Activated T-cell treated with anti-CD3 and anti-CD28 coated beads, Interleukin-2, amount 50 U/mL, for 24 hours (primary cell): ENCODE data around the gene PRR5L.

Experiments
- DNase-seq: peaks from one replicate; pipeline ENCODE4 v3.0.0-alpha.2; 2020
- H3K27ac Mint-ChIP-seq: 2 replicates; pipeline ENCODE4 v1.8.0; 2020; ENCODE audit warnings: mild to moderate bottlenecking, mixed read lengths
- H3K27me3 Mint-ChIP-seq: 2 replicates; pipeline ENCODE4 v1.8.0; 2020; ENCODE audit warnings: mixed read lengths
- H3K36me3 Mint-ChIP-seq: 2 replicates; pipeline ENCODE4 v1.8.0; 2020; ENCODE audit warnings: low read depth, mixed read lengths
- H3K4me1 Mint-ChIP-seq: 2 replicates; pipeline ENCODE4 v1.8.0; 2020; ENCODE audit warnings: low read depth, mixed read lengths
- H3K4me3 Mint-ChIP-seq: 2 replicates; pipeline ENCODE4 v1.8.0; 2020; ENCODE audit warnings: mild to moderate bottlenecking, moderate library complexity, mixed read lengths
- H3K9me3 Mint-ChIP-seq: 2 replicates; pipeline ENCODE4 v1.8.0; 2020; ENCODE audit warnings: mixed read lengths

PRR5L gene

DNA sequence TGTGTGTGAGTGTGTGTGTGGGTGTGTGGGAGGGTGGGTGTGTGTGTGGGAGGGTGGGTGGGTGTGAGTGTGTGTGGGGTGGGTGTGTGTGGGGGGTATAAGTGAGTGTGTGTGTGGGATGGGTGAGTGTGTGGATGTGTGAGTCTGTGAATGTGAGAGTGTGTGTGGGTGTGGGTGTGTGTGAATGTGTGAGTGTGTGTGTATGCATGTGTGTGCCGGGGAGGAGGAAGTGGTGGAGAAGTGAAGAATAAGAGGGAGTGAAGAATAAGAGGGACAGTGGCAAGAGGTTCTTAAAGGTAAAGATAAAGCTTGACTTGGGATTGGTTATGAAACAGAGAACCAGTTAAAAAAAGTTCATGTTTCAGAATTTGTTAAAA lies 54.0 kb downstream of the PRR5L start:
- DNase-seq, result no peak
- peaks cover 22% of the 10 kb centered on the region for H3K27me3 Mint-ChIP-seq
- H3K27ac Mint-ChIP-seq, result no peak overlapping the region
- no peak overlapping the region for H3K4me3 Mint-ChIP-seq
- peaks cover 59% of the 10 kb centered on the region for H3K4me1 Mint-ChIP-seq
- H3K9me3 Mint-ChIP-seq, result no peaks in the 10 kb centered on the region
- H3K36me3 Mint-ChIP-seq, result no peaks in the 10 kb centered on the region

DNA sequence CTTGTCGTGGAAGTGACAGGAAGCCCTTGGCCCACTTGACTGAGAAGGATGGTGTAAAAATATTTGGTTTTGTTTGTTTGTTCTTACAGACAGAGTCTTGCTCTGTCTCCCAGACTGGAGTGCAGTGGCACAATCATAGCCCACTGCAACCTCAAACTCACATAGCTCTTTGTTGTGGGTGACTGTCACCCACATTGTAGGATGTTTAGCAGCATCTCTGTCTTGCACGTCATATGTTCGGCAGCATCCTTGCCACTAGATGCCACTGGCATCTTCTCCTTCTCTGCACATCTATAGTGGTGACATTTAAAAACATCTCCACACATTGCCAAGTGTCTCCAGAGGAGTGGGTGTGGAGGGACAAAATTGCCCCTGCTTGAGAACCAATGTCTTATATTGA lies 56.8 kb downstream of the PRR5L start:
- Mint-ChIP-seq H3K4me1 (peaks cover 68% of the 10 kb centered on the region), H3K4me3 (no peak overlapping the region)

DNA sequence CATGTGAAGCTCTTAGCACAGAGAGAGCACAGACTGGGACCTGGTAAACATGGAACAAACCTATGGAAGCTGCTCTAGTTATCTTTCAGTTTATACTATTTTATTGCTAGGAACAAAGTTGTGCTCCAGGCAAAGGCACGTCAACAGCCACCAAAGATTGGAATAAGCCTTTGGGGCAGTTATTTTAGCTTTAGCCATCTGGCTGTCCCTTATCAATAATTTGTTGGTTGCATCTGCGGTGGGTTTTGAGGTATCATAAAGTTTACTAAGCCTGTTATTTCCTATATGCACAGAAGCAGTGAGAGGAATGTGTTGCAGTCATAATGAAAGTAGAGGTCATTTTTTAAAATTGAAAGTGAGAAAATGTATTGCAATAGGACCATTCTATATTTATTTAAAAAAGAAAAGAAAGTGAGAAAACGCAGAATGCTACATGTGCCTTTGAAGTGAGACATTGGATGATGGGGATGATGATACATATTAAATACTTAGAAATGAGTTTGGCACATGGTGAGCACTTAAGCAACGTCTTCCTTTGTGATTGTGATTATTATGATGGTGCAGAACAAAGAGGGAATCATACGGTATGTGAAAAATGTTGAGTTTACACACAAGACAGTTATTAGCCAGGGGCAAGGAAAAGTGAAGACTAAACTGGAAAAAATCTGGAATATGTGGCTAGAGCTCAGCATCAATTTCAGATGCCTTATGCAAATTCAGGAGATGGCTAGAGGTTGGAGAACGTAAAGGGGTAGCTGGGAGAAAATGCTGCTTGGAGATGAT lies 58.3 kb downstream of the PRR5L start:
- H3K4me1 Mint-ChIP-seq, result peaks cover 66% of the 10 kb centered on the region

More for the DNA sequence above, 56.8 kb downstream of the PRR5L start:
- no peak for DNase-seq
- H3K27ac Mint-ChIP-seq, result no peak overlapping the region
- H3K36me3 Mint-ChIP-seq, result no peaks in the 10 kb centered on the region
- H3K9me3 Mint-ChIP-seq, result no peaks in the 10 kb centered on the region
- peaks cover 22% of the 10 kb centered on the region for H3K27me3 Mint-ChIP-seq

DNA sequence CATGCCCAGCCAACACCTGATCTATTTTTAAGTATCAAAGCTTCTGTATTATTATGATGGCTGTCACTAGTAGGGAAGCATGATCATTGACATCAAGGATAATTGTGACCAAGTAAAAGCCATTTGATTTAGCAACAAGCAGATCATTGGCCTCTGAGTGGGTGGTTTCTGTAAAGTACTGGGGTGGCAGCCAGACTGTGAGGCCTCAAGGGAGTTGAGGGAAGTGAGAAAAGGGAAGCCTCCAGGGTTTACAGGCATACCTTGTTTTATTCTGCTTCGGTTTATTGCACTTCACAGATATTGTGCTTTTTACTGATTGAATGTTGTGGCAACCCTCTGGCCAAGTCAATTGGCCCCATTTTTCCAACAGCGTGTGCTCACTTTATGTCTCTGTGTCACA lies 60.1 kb downstream of the PRR5L start:
- H3K27ac Mint-ChIP-seq, result no peak overlapping the region
- peaks cover 69% of the 10 kb centered on the region for H3K4me1 Mint-ChIP-seq
- H3K27me3 Mint-ChIP-seq, result peaks cover 32% of the 10 kb centered on the region
- H3K36me3 Mint-ChIP-seq, result no peaks in the 10 kb centered on the region
- no peak overlapping the region for H3K4me3 Mint-ChIP-seq
- no peaks in the 10 kb centered on the region for H3K9me3 Mint-ChIP-seq
- no peak for DNase-seq

More for the DNA sequence above, 58.3 kb downstream of the PRR5L start:
- no peak overlapping the region for H3K4me3 Mint-ChIP-seq
- H3K27ac Mint-ChIP-seq, result peak overlapping the region; percentile 74
- no peaks in the 10 kb centered on the region for H3K36me3 Mint-ChIP-seq
- peaks cover 32% of the 10 kb centered on the region for H3K27me3 Mint-ChIP-seq
- H3K9me3 Mint-ChIP-seq, result no peaks in the 10 kb centered on the region
- DNase-seq, result no peak

DNA sequence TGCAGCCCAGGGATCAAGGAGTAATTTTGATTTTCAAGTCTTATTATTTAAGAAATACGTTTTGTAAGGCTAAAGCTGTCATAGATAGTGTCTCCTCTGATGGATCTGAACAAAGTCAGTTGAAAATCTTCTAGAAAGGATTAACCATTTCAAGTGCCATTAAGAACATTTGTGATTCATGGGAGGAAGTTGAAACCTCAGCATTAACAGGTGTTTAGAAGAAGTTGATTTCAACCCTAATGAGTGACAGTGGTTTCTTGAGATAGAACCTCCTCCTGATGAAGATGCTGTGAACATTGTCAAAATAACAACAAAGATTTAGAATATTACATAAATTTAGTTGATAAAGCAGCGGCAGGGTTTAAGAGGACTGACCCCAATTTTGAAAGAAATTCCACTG lies 61.7 kb downstream of the PRR5L start:
- no peak for DNase-seq
- no peaks in the 10 kb centered on the region for H3K9me3 Mint-ChIP-seq
- H3K4me1 Mint-ChIP-seq, result peaks cover 72% of the 10 kb centered on the region
- H3K27ac Mint-ChIP-seq, result no peak overlapping the region
- H3K27me3 Mint-ChIP-seq, result peaks cover 34% of the 10 kb centered on the region
- H3K4me3 Mint-ChIP-seq, result no peak overlapping the region
- no peaks in the 10 kb centered on the region for H3K36me3 Mint-ChIP-seq

DNA sequence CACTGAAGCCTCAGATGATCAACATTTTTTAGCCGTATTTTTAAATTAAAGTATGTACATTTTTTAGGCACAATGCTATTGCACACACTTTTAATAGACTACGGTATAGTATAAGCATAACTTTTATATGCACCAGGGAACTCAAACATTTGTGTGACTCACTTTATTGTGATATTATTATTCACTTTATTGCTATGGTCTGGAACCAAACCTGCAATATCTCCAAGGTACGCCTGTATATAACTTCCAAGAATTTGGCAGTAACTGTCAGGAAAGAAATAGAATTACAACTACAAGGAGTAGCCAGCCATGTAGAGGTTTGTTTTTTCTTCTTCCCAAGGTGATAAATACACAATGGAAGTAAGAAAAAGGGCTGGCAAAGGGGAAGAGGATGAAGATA lies 62.3 kb downstream of the PRR5L start:
- Mint-ChIP-seq H3K27ac (no peak overlapping the region), H3K27me3 (peaks cover 39% of the 10 kb centered on the region), H3K4me3 (no peak overlapping the region), H3K9me3 (no peaks in the 10 kb centered on the region), H3K36me3 (no peaks in the 10 kb centered on the region), H3K4me1 (peaks cover 72% of the 10 kb centered on the region)
- no peak for DNase-seq

DNA sequence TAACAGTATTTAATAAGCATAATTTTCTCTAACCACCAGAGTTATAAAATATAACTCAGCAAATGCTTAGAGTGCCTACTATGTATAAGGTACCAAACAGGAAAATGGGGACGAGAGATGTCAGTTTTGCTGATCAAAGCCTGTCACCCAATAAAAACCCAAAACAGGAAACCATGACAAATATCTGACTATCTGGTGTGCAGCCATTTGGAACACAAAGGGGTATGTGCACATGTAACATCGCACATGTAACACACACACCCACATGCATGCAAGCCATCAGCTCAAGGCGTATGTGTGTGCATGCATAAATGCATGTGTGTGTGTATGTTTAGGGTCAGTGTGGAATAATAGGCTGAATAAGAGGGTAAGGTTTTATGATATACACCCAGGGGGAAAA lies 64.2 kb downstream of the PRR5L start:
- peaks cover 39% of the 10 kb centered on the region for H3K27me3 Mint-ChIP-seq
- peaks cover 55% of the 10 kb centered on the region for H3K4me1 Mint-ChIP-seq
- H3K4me3 Mint-ChIP-seq, result no peak overlapping the region
- H3K9me3 Mint-ChIP-seq, result no peaks in the 10 kb centered on the region
- no peak for DNase-seq
- H3K27ac Mint-ChIP-seq, result no peak overlapping the region
- H3K36me3 Mint-ChIP-seq, result no peaks in the 10 kb centered on the region

DNA sequence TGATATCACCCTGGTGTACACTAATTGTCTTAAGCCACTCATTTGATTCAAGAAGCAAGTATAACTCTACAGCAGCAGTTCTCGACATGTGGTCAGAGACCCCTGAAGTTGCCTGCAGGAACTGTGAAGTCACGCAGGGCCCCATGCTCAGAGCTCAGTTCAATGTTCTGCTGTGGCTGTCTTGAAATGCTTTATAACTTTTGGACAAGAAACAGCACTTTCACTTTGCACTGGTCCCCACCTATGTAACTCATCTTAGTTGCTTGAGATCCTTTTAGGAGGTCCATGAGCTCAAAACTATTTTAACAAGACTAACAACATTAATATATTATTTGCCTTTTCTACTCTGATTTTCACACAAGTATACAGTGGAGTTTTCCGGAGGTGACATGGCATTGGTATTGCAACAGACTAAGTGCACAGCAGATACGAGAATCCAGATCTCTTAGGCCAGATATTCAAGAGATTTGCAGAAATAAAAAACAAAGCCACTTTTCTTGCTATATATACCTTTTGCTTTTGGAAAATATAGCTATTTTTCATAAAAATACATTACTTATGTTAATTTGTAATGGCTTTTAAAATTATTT lies 64.8 kb downstream of the PRR5L start:
- no peaks in the 10 kb centered on the region for H3K9me3 Mint-ChIP-seq
- H3K4me3 Mint-ChIP-seq, result no peak overlapping the region
- peaks cover 53% of the 10 kb centered on the region for H3K4me1 Mint-ChIP-seq
- no peak for DNase-seq
- H3K27me3 Mint-ChIP-seq, result peaks cover 42% of the 10 kb centered on the region
- no peaks in the 10 kb centered on the region for H3K36me3 Mint-ChIP-seq
- no peak overlapping the region for H3K27ac Mint-ChIP-seq

DNA sequence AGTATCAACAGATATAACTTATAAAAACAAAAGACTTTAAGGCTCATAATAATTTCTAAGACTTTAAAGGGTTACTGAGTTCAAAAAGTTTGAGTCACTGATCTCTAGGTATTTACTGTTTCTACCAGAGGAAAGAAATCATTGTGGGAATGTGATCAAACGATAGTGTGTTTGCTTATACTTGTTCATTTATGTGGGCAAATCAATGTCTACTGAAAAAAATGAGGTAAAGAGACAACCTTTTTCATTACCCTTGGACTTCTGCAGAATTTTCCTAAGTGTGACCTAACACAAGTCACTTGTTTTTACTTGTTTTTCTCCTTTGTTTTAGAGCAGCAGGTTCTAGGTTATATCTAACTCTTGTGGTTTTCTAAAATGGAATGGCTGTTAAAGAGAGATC lies 65.4 kb downstream of the PRR5L start:
- peaks cover 47% of the 10 kb centered on the region for H3K4me1 Mint-ChIP-seq
- H3K36me3 Mint-ChIP-seq, result no peaks in the 10 kb centered on the region
- no peaks in the 10 kb centered on the region for H3K9me3 Mint-ChIP-seq
- no peak for DNase-seq
- peaks cover 45% of the 10 kb centered on the region for H3K27me3 Mint-ChIP-seq
- H3K4me3 Mint-ChIP-seq, result peak overlapping the region; percentile 50
- H3K27ac Mint-ChIP-seq, result no peak overlapping the region

DNA sequence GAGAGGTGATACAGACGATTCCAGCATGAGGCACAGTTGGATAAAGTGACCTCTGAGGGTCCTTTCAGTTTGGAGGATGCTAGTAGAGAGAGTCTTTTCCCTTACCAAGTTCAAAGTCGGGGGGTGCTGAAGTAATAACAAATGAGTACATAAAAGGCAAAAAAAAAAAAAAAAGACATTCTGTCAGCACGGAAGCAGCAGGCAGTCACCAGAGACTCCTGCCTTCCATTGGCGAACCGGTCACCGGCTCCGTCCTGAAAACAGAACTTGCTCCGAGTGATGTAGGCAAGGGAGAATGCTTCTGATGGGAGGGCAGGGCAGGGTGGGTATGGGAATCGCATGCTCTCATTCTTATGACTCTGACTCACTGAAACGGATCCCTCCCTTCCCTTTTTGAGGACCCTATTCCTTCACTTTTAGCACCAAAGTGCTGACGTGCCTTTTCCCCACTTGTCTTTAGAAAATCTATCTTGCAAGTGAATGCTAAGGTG lies 65.9 kb downstream of the PRR5L start:
- no peak for DNase-seq
- peak overlapping the region; percentile 50 for H3K4me3 Mint-ChIP-seq
- peaks cover 43% of the 10 kb centered on the region for H3K4me1 Mint-ChIP-seq
- H3K27me3 Mint-ChIP-seq, result peaks cover 45% of the 10 kb centered on the region
- no peaks in the 10 kb centered on the region for H3K36me3 Mint-ChIP-seq
- no peaks in the 10 kb centered on the region for H3K9me3 Mint-ChIP-seq
- no peak overlapping the region for H3K27ac Mint-ChIP-seq

DNA sequence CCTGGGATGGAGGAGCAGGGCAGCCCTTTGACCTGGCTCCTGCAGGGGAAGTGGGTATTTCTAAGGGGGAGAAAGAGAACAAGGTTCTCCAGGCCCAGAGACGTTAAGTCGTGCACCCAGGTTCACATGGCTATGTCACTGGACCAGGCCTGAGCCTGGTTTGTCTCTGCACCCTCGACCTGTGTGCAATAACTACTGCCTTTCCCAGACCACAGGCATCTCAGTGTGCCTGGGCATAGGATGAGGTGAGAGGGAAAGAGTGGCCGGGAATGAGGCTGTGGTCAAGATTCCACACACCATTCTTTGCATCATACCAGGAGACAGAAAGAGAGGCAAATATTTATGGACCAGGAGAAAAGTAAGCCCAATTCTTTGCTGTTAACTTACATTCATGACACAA lies 66.8 kb downstream of the PRR5L start:
- Mint-ChIP-seq H3K4me1 (peaks cover 35% of the 10 kb centered on the region), H3K27ac (no peak overlapping the region), H3K36me3 (no peaks in the 10 kb centered on the region), H3K27me3 (peaks cover 48% of the 10 kb centered on the region), H3K9me3 (no peaks in the 10 kb centered on the region), H3K4me3 (no peak overlapping the region)
- DNase-seq, result no peak

DNA sequence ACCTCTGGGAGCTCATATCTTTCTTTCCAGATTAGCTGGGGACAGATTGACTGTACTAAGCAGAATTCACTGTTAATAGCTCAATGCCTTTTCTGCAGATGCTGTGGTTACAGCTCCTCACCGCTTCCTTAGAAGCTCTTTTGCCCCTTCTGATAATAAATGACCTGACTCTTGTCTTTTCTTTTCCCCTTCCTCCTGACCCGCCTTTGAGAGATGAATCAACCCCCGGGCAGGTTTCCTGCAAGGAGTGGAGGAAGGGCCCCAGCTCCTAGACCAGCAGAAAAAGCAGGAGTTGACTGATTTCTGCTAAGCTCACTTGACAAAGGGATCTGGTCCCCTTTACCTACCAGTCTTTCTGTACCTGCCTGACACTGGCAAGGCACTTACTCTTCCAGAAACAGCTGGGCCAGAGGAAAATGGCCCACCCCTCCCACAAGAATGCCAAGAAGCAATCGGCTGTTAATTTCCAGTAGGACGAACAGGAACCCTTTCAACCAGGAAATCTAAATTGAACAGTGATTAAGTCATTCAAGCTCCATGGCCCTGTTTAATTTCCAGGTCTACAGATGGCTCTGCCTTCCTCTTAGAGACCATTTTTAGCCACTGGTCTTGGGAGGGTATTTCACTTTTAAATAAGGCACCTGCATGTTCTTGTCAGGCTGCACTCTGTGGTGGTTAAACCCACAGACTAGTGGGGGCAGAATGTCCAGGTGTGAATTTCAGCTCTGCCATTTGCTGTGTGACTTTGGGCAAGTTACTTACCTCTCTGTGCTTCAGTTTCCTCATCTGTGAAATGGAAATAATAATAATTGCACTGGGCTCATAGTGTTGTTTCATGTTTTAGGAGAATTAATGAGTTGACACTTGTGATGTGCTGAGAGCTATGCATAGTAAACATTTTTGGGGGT lies 67.5 kb downstream of the PRR5L start:
- H3K36me3 Mint-ChIP-seq, result no peaks in the 10 kb centered on the region
- no peaks in the 10 kb centered on the region for H3K9me3 Mint-ChIP-seq
- H3K4me1 Mint-ChIP-seq, result peaks cover 34% of the 10 kb centered on the region
- DNase-seq, result no peak
- H3K27ac Mint-ChIP-seq, result no peak overlapping the region
- H3K4me3 Mint-ChIP-seq, result no peak overlapping the region
- peaks cover 45% of the 10 kb centered on the region for H3K27me3 Mint-ChIP-seq

DNA sequence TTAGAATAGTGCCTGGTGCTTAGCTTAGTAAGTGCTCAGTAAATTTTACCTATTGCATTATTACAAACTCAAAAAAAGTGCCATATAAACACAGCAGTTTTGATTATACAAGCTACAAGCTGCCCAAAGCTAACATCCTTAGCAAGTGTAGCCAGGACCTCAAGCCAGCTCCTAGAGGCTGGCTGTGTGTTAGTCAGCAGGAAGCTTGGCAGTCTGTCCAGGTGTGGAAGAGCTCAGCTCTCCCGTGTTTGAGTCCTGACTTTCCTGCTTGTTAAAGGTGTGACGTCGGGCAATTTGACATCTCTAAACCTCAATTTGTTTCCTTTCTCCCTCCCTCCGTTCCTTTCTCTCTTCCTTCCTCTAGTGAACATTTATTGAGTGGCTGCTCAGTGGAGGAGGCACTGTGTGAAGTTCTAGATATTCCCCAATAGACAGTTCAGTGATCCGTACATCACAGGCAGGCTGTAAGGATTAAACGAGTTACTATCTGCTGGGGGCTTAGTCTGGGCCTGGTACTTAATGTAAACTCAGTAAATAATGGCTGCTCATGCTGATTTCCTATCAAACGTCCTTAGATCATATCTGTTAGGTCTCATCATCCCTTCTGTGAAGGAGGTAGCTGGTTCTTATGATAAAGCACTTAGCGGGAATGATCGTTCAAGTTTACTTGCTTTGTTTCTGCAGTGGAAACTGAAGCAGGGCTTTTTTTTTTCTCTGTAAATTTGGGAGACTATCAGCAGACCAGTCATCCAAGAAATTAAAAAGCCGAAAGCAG lies 68.7 kb downstream of the PRR5L start:
- Mint-ChIP-seq H3K4me1 (peaks cover 32% of the 10 kb centered on the region), H3K4me3 (no peak overlapping the region), H3K36me3 (no peaks in the 10 kb centered on the region), H3K27me3 (peaks cover 39% of the 10 kb centered on the region), H3K27ac (no peak overlapping the region), H3K9me3 (no peaks in the 10 kb centered on the region)
- no peak for DNase-seq

DNA sequence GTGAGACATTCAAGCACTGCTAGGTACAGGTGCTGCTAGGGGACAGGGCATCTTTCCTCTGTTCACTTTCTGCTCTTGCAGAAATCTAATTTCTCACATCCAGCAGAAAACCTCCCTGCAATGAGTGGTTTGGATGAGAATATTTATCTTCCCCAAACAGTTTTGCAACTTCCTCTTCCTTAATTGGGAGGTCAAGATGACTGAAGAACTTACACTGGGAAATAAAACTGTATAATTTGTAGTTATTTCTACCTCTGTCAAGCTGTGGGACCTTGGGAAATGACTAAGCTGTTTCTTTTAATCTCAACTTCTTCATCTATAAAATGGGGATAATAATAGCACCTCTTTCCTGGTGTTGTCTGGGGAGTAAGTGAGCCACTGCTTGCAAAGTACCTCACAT lies 69.8 kb downstream of the PRR5L start:
- no peak for DNase-seq
- H3K27ac Mint-ChIP-seq, result no peak overlapping the region
- no peaks in the 10 kb centered on the region for H3K36me3 Mint-ChIP-seq
- H3K4me3 Mint-ChIP-seq, result no peak overlapping the region
- H3K9me3 Mint-ChIP-seq, result no peaks in the 10 kb centered on the region
- H3K27me3 Mint-ChIP-seq, result peaks cover 47% of the 10 kb centered on the region
- peaks cover 21% of the 10 kb centered on the region for H3K4me1 Mint-ChIP-seq
